GM06990 (cell line): Measurements from ENCODE around the gene CLDN1.

ENCODE experiments used
- DNase-seq: peaks from one replicate; pipeline ENCODE4 v3.0.0-alpha.2; 2011; ENCODE audit not compliant: insufficient read length; ENCODE audit errors: extremely low read depth
- H3K27me3 ChIP-seq: replicated peaks from 2 replicates; pipeline ENCODE4 v1.6.0; 2011; ENCODE audit warnings: low read length; ENCODE audit not compliant: control insufficient read depth, insufficient read depth
- H3K36me3 ChIP-seq: 2 replicates; pipeline ENCODE4 v1.5.1; 2011; ENCODE audit warnings: low read length; ENCODE audit not compliant: control insufficient read depth, insufficient read depth
- H3K4me3 ChIP-seq: replicated peaks from 2 replicates; pipeline ENCODE4 v1.5.1; 2011; ENCODE audit warnings: low read depth, mild to moderate bottlenecking, control low read depth, low read length
- TF ChIP-seq, protein P1 (sequence below): IDR thresholded peaks from 2 replicates; pipeline ENCODE4 v1.5.1; 2011; ENCODE audit warnings: low read length, control low read depth, mild to moderate bottlenecking, inconsistent platforms; ENCODE audit not compliant: insufficient read depth, poor library complexity, severe bottlenecking

The CLDN1 gene

DNA sequence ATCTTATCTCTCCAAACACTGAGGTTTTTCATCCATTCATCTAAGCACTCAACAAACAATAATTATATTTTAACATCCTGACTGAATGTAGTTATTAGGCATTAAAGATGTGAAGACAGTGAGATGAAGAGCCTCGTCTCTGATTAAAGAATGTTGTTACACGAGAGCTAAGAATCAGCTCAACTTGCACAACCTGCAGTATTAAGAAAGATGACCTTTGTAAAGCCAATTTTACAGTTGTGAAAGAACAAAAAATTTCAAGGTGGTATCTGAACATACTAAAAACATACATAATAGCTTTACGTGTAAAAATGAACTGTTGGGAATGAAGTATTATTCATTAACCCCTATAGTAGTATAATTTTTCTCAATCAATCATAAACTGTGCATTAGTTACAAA, 12.8 kb downstream of the CLDN1 start:
- no peak for DNase-seq
- TF ChIP-seq, protein P1, sequence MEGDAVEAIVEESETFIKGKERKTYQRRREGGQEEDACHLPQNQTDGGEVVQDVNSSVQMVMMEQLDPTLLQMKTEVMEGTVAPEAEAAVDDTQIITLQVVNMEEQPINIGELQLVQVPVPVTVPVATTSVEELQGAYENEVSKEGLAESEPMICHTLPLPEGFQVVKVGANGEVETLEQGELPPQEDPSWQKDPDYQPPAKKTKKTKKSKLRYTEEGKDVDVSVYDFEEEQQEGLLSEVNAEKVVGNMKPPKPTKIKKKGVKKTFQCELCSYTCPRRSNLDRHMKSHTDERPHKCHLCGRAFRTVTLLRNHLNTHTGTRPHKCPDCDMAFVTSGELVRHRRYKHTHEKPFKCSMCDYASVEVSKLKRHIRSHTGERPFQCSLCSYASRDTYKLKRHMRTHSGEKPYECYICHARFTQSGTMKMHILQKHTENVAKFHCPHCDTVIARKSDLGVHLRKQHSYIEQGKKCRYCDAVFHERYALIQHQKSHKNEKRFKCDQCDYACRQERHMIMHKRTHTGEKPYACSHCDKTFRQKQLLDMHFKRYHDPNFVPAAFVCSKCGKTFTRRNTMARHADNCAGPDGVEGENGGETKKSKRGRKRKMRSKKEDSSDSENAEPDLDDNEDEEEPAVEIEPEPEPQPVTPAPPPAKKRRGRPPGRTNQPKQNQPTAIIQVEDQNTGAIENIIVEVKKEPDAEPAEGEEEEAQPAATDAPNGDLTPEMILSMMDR = no peak
- Histone ChIP-seq H3K4me3 (no peak overlapping the region), H3K36me3 (no peaks in the 10 kb centered on the region), H3K27me3 (no peaks in the 10 kb centered on the region)

DNA sequence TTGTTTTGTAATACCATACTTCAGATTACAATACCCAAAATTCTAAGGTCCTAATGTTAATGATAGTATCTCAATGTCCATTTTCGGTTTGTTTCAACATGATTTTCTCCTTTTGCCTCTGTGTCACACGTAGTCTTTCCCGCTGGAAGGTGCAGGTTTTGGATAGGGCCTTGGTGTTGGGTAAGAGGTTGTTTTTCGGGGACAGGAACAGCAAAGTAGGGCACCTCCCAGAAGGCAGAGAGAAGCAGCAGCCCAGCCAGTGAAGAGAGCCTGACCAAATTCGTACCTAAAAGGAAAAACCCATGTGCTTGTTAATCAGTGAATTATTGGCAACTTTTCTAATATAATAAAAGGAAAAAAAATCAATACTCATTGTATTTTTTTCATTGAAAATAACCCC, 14.1 kb downstream of the CLDN1 start:
- Histone ChIP-seq H3K36me3 (no peaks in the 10 kb centered on the region), H3K27me3 (no peaks in the 10 kb centered on the region), H3K4me3 (no peak overlapping the region)
- TF ChIP-seq, protein P1 = no peak
- DNase-seq = no peak

DNA sequence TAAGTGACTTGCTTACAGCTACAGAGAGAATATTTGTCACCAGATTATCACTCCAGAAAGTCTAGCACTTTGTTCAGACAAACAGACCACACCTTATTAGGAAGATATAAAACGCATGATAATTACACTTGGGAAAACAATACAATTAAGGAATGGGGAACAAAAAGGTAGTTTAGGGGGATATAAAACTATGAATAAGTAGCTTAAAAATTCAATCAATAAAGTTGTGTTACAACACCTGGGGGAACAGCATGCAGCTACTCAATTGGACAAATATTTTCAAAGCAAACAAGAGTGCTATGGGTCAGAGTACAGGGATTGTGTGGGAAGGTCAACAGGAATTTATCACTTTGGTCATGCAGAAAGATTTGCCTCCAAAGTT, 15.1 kb downstream of the CLDN1 start:
- no peaks in the 10 kb centered on the region for H3K36me3 ChIP-seq
- TF ChIP-seq, protein P1 = no peak
- DNase-seq = no peak
- no peak overlapping the region for H3K4me3 ChIP-seq
- no peaks in the 10 kb centered on the region for H3K27me3 ChIP-seq

GRCh38 chr3:190306513-190307163, 15.6 kb downstream of the CLDN1 start:
- no peaks in the 10 kb centered on the region for H3K36me3 ChIP-seq
- TF ChIP-seq, protein P1 = no peak
- H3K4me3 ChIP-seq = no peak overlapping the region
- DNase-seq = no peak
- H3K27me3 ChIP-seq = no peaks in the 10 kb centered on the region

DNA sequence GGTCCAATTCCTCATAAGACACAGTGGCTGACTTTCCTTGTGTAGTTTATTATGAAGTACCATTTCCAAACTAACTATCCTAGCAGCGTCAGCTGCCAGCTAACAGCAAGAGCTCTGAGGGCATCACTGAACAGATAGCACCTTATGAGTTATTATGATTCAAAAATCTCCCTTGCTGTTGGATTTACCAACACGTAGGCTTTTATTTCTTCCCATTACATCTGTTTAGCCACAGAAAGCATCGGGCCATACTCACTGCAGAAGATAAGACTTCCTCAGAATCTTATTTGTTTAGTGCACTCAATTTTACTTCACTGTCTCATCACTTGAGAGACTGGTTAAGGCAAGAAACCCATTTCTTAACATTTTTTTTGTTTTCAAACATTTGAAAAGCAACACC, 16.2 kb downstream of the CLDN1 start:
- Histone ChIP-seq H3K27me3 (no peaks in the 10 kb centered on the region), H3K4me3 (no peak overlapping the region), H3K36me3 (no peaks in the 10 kb centered on the region)
- no peak for DNase-seq
- TF ChIP-seq, protein P1 = no peak

DNA sequence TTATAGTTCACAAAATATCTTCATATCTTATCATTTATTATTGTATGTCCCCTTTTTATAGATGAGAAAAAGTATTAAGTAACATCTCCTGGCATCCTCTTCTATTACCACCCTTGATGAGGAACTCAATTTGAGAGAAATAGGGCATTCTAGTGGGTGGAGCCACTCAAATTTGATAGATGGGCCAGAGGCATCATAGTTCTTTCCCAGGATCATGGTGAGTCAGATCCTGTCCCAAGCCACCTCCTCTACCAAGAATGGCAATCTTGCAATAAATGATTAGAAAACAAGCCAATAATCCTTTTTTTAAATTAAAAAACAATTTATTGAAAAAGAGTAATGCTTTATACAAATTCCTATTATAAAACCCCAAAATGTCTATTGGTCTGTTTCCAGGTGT, 16.8 kb downstream of the CLDN1 start:
- Histone ChIP-seq H3K36me3 (no peaks in the 10 kb centered on the region), H3K4me3 (no peak overlapping the region), H3K27me3 (no peaks in the 10 kb centered on the region)
- TF ChIP-seq, protein P1 = no peak
- DNase-seq = no peak
